Measurements from ENCODE around the gene STUB1. TPM values are rescaled to one million over a fixed set of nuclear protein-coding genes. Genes with fewer than 3 reads are reported as not detected.
A peak's percentile ranks its signal among the peaks of the same experiment; 100 is the strongest.
"Not testable (repeated sequence)": the region's sequence is repeated elsewhere in the genome, so short reads cannot be mapped to it uniquely, and the experiment has no call there.

STUB1 gene
- total RNA-seq, 1 donor from 2014 or later: 78.6 TPM

DNA sequence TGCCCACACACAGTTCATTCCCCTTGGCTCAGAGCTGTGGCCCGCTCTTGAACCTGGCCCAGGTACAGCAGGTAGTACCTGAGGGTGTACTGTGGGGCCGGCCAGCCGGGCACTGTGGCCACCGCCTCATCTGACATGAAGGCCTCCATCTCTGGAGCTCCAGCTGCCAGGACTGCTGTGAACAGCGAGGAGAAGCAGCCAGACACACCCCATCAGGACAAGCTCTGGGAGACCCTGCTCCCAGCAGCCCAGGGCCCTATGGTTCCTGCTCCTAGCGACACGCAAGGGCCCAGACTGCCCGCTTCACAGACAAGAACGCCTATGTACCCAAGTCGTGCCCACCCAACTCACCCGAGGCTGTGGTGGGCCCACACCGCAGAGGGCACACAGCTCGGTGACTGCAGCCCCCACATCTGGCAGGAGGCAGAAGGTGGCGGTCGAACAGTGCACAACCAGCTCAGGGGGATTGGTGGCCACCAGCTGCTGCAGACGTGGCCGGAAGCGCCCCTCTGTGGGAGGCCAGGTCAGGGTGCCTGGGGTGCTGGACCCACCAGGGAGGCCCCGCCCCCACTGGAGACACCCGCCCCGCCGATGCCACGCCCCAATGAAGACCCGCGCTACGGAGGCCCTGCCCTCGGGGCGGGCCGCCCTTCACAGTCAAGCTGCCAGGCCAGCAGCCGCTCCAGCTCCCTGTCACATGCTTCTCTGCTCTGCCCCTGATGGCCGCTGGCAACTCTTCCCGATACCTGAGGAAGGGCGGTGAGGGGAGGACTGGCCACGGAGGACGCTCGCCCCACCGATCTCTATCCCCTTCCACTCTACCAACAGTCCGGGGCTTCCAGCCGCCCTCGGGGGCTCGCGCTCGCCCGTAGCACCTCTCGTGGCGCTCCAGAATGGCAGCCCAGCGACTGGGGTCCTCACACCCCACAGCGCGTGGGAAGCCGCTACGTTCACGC is 1.1 kb upstream of the STUB1 start:
- DNase-seq (ENCODE audit: low read depth in 2 of 2): peak; percentile 30 to 62

DNA sequence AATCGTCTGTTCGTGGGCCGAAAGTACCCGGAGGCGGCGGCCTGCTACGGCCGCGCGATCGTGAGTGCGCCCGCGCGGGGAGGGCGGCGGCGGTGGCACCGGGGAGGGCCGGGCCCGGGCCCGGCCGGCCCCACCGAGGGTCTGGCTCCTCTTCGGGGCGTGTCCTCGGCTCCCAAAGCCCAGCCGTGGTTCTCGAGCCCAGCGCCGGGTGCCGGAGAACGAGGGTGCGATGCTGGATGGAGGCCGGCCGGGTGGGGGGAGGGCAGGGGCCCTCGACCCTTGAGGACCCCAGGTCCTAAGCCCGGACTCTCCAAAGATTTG is 375 bp downstream of the STUB1 start:
- DNase-seq (ENCODE audit: low read depth in 2 of 2): no peak

DNA sequence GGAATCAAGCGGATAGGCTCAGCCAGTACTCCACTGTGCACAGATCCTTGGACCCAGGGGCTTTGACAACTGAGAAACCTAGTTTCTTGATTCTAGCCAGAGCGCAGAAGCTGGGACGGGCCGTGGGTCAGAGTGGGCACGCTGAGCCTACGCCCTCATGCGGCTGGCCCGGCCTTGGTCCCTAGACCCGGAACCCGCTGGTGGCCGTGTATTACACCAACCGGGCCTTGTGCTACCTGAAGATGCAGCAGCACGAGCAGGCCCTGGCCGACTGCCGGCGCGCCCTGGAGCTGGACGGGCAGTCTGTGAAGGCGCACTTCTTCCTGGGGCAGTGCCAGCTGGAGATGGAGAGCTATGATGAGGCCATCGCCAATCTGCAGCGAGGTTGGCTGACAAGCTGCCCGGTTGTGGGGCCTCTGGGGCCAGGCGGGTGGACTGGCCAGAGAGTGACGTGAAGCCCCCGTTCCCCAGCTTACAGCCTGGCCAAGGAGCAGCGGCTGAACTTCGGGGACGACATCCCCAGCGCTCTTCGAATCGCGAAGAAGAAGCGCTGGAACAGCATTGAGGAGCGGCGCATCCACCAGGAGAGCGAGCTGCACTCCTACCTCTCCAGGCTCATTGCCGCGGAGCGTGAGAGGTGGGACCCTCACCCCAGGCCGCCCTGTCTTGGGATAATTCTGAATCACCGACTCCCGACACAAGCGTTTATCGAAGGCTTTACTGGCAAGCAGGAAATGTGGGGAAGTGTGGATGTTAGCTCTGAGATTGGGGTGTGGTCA is 946 bp downstream of the STUB1 start:
- peak in 1 of 2 donors; percentile 49 for DNase-seq (ENCODE audit: low read depth in 2 of 2)

DNA sequence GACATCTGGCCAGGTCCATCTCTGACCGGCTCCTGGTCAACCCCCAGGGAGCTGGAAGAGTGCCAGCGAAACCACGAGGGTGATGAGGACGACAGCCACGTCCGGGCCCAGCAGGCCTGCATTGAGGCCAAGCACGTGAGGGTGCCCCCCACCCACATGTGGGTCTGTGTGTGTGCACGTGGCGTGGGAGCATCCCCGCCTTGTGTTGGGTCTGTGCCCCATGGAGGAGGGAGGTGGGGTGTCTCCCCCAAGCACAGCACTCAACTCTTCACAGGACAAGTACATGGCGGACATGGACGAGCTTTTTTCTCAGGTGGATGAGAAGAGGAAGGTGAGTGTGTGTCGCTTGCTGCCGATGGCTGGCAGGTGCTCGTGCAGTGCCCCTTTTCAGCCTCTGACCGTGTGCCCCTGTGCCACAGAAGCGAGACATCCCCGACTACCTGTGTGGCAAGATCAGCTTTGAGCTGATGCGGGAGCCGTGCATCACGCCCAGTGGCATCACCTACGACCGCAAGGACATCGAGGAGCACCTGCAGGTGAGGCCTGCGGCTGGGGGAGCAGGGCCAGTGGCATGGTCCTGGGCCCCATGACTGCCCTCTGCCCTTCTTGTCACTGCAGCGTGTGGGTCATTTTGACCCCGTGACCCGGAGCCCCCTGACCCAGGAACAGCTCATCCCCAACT is 1.7 kb downstream of the STUB1 start:
- DNase-seq (ENCODE audit: low read depth in 2 of 2): no peak

DNA sequence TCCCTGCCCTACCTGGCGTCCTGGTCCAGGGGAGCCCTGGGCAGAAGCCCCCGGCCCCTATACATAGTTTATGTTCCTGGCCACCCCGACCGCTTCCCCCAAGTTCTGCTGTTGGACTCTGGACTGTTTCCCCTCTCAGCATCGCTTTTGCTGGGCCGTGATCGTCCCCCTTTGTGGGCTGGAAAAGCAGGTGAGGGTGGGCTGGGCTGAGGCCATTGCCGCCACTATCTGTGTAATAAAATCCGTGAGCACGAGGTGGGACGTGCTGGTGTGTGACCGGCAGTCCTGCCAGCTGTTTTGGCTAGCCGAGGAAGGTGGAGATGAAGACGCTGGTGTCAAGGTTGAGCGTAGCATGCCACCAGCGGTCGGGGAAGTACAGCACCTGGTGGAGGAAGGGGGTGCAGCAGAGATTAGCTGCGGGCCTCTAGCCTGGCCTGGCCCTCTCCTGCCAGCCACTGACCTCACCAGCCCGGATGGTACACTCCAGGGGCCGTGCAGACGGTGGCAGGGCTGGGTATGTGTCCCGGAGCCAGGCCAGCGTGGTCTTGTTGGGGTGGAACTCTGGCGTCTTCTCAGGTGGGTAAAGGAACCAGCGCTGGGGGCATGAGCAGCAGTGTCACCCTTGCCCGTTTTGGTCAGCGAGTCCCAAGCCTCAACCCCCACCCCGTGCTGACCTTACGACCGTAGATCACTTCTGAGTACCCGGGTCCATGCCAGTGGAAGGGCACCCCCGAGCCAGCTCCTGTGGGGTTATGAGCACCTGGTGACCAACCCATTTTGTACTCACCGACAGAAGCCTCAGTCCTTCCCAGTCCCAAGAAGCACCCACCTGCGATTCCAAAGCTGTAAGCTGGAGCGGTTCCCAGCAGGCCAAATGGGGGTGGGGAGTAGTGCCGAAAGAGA is 2.5 kb downstream of the STUB1 start:
- DNase-seq (ENCODE audit: low read depth in 2 of 2): no peak

DNA sequence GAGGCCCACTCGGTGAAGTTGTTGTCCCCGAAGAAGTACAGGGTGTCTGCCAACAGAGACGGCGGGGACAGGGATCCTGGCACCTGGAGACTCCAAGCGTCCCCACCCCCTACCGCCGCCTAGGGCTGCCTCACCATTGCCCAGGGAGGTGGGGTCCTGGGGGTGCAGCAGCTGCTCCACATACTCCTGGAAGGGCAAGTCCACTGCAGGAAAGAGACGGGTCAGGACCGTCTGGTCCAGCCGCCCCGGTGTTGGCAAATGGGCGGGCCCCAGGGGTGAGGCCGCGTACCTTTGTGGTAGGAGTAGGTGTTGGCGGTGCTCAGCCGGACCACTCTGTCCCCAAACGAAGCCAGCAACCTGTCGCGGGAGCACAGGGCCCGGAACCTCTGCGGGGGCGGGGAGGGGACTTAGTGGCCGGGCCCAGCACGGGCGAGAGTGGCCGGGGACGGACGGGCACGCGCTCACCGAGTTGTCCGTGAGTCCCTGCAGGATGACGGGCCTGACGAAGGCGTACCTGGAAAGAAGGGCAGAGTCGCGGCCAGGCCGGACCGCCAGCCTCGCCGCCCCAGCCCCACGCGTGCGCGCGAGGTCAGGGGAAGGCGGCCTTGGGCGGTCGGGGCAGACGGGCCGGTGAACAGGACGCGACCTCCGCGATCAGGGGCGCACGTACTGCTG is 3.3 kb downstream of the STUB1 start:
- DNase-seq (ENCODE audit: low read depth in 2 of 2): no peak

DNA sequence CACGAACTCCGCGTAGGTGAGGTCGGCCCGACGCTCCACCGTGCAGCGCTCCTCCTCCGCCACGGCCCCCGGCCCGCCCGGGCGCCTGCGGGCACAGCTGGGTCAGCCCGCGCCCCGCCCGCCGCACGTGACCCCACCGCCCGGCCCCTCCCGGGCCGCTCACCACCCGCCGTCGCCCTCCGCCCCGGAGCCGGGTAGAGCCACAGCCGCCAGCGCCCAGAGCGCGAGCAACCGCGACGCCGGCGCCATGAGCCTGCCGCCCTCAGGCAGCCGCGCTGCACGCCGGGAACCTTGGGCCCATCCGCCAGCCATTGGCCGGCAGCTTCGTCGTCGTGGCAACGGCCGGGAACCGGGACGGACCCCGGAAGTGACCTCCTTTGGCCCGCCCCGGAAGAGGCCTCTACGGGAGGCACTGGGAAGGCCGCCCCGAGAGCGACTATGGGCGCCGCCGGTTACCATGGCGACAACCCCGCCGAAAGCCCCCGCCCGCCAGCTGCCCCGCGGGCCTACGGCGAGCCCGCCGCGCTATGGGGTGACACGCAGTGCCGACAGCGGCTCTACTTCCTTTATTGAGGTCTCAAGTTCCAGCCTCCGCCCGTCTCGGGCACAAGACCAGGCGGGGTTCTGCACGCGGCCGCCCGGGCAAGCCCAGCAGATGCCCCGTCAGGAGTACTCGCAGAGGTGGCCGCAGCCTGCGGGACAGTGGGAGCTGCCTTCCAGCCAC is 4.0 kb downstream of the STUB1 start, which contains the start of gene JMJD8:
TSS of gene JMJD8 (minus strand) at position 264 of the 724 bp plus-strand sequence. CDS start at position 249, 15 bp downstream.
- peak; percentile 57 to 89 for DNase-seq (ENCODE audit: low read depth in 2 of 2)

DNA sequence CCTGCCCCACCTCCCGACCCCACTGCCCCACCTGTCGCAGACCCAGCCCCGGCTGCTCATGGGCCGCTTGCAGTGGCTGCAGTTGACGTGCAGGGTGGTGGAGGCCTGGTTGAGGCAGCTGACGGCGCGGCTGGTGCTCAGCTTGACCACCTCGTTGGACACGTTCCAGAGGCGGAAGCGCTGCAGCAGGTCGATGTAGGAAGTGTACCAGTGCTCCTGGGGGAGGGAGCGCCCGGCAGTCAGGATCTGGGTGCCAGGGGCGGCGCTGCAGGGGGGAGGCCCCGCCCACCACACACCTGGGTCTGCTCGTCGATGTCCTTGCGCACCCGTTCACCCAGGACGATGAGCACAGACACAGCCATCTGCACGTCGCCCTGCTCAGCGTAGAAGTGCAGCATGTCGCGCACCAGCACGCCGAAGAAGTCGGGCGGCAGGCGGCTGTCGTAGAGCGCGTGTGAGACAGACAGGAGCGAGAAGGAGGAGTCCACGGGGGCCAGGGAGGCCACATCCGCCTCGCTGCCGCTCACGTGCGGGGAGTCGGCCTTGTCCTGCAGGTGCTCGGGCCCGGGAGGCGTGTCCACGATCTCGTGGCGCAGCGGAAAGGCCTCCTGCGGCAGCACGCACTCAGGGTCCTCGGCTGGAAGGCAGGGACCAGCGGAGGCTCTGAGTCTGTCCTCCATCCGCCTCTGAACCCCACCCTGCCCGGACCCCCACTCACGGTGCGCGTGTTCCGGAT is 4.9 kb downstream of the STUB1 start:
- no peak for DNase-seq (ENCODE audit: low read depth in 2 of 2)

DNA sequence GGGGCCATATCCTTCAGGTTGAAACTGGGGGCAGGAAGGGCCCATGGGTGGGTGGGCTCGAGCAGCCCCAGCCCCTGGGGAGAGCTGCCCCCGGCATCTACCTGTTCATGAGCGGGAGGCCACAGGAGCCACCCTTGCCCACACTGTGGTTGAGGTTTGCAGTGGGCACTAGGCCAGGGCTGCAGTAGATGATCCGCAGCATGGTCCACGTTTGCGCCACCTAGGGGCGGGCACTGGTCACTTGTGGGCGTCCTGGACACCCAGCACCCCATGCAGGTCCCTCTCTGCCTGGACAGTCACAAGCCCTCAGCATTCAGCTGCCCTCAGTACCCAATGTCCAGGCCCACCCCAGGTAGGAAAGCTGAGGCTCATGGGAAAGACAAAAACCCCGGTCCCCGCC is 5.8 kb downstream of the STUB1 start:
- DNase-seq (ENCODE audit: low read depth in 2 of 2): peak; percentile 27 to 54

DNA sequence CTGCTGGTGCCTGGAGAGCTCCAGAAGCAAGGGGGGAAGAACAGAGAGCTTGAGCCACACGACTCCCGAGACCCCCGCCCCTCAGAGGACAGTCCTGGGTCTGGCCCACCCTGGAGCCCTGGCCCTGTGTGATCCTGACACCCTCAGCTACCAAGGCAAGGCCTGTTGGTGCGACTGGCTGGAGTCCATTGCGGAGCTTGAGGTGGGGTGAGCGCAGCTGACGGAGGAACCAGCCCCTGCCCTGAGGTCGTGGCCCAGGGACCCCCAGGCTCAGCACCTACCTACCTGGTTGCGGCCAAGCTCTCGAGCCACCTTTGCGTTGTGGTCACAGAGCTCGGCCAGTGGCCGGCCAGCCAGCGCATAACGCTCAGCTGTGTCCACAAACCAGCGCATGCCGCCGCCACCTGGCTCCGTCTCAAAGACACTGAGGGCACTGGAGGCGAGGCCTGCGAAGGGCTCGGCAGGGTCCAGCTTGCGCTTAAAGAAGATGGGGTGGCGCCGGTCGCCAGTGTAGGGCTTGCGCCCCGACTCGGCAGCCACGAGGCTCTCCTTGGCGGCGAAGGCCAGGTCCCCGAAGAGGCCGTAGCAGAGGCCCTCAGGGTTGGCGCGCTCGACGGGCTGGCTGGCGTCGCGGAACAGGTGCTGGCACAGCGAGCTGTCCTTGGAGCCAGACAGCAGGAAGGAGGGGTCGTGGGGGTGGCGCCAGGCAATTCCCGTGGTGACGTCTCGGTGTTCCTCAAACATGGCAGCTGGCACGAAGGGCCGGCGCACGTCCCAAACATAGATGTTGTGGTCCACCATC is 6.5 kb downstream of the STUB1 start:
- DNase-seq (ENCODE audit: low read depth in 2 of 2): no peak

DNA sequence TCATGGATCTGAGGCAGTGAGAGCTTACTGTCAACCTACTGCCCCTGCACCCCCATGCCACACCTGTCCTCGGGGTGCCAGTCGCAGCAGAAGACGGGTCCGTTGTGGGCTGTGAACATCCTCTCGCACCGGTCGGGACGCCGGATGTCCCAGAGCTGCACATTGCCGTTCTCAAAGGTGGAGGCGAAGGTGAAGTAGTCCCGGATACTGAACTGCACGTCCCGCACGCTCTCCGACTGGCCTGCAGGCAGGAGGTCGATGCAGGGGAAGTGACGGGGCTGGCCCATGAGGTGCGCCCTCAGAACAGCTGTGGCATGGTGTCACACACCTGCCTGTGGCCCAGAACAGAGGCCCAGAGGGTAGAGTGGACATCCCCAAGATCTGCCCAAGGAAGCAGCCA is 7.3 kb downstream of the STUB1 start:
- DNase-seq (ENCODE audit: low read depth in 2 of 2): no peak

DNA sequence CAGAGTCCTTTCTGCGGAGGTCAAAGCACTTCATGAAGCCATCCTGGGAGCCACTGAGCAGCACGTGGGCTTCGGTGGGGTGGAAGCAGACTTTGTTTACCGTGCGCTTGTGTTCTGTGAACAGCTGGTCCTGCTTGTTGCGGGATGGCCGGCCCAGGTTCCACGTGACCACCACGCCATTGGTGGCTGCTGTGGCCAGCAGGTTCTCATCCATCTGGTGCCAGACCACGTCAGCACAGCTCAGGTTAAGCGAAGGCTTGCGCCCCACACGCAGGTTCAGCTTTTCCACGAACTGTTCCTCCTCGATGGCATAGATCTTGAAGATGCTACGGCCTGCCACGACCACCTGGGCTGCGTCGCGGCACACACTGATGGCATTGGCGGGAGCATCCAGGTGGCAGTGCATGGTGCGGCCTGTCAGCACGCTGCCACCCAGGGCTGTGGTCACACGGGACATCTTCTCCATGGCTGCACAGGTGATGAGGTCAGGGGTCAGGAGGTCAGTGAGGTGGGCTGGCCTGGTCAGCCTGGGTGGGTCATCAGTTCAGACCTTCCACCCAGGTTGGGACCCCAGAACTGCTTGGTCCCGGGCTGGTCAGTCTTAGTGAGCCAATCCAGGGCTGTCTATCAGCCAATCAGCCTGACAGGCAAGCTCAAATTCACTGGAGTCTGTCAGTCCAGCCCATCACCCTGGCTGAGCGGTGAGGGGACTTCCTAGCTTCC is 9.1 kb downstream of the STUB1 start:
- peak in 1 of 2 donors; percentile 17 for DNase-seq (ENCODE audit: low read depth in 2 of 2)

DNA sequence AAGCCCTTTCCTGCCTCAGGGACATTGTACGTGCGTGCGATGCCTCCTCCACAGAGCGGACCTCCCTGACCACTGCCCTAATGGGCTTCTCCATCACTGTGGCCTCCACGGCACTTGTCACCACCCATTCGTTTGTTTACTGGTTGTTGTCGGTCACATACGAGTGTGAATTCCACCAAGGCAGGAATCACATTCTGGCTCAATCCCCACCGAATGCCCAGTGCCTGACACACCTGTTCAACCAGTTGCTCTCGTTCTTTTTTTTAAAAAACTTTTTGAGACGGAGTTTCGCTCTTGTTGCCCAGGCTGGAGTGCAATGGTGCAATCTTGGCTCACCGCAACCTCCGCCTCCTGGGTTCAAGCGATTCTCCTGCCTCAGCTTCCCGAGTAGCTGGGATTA is 11.0 kb downstream of the STUB1 start:
- not testable (repeated sequence) for DNase-seq (ENCODE audit: low read depth in 2 of 2)

DNA sequence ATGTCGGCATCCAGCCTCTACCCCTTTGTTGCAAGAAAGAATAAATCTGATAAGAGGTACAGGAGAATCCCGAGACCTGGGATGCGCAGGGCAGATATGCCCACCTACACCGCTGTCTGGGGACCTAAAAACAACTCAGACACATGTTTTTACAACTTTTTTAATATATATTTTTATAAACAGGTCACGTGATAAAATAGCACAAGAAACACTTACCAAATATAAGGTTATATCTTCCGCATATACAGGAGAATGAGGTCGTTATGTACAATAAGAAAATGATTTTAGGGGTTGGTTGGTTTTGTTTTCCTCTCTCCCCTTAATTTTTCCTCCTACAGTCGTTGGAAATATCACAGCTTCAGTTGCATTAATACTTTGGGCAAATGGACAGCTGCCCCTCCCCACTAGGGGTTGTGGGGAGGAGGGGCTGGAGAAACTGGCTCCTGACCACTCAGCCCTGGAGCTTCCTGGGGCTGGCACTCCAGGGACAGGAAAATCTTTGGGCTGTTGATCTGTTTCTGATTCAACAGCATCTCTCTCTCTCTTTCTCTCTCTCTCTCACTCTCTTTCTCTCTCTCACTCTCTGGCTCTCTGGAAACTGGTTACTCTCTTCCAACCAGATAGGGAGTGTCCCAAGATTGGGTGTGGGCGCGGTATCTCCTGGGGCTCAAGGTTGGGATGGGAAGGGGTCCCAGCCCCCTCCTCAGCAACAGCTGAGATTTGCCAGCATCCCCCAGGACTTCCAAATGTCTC is 12.3 kb downstream of the STUB1 start:
- no peak for DNase-seq (ENCODE audit: low read depth in 2 of 2)

DNA sequence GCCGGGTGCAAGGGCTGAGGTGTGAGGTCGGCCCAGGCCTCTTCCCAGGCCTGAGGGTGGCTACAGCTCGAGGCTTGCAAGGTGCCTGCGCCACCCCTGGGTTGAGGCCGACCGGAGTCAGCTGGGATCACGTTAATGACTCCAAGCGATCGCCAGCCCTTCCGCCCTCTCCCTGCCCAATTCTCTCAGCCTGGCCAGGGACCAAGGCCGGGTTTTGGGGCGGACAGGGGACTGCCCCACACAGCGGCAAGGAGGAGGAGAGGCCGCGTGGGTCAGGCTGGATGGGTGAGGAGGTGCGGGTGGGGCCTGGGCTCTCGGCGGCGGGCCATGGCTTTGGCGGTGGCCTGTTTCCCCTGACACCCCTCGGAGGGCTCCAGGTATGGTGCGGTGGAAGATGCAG is 13.2 kb downstream of the STUB1 start:
- DNase-seq (ENCODE audit: low read depth in 2 of 2): no peak

DNA sequence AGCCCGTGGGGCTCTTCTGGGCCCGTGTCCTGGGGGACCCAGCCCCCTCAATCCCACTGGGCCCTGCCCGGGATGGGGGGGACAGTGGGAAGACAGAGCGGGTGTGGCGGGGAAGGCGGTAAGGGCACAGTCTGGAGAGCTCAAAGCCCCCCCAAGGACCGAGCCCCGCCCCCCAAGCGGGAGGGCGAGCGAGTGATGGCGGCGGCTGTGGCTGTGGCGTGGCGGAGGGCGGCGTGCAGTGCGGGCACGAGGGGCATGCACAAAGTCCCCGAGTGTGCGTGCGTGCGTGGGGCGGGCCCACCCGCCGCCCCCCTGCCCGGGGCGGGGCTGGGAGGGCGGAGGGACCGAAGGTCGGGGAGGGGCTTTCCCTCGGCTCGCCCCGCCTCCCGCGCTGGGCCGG is 13.6 kb downstream of the STUB1 start:
- no peak for DNase-seq (ENCODE audit: low read depth in 2 of 2)
